ENCODE data around the gene CMIP. TPM values are rescaled to one million over a fixed set of nuclear protein-coding genes. Genes with fewer than 3 reads are reported as not detected.
A peak's percentile ranks its signal among the peaks of the same experiment; 100 is the strongest.

CMIP gene
- total RNA-seq, 4 donors from 2014 or later = 14.5 to 24.6 (median 21.0) TPM

DNA sequence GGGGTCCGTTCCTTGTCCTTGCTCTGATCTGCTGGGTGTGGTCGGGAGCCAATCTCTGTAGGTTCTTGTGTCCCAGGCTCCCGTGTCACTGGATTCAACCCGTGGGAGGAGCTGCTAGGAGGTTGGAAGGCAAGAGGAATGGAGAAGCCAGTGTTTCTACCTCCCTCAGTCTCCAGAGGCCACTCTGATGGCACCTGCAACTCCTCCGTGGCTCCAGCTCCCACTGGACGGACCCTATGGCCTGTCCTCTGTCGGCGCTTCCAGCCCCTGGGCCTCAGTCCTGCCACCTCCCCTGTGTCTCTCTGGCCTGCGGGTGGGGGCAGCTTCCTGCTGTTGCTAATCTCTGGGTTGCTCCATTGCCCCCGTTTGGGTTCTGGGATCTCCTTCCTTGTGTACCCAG is 71.1 kb downstream of the CMIP start:
- no peak for TF ChIP-seq EP300 (IDR thresholded peaks at IDR 0.05)
- TF ChIP-seq, protein P1, sequence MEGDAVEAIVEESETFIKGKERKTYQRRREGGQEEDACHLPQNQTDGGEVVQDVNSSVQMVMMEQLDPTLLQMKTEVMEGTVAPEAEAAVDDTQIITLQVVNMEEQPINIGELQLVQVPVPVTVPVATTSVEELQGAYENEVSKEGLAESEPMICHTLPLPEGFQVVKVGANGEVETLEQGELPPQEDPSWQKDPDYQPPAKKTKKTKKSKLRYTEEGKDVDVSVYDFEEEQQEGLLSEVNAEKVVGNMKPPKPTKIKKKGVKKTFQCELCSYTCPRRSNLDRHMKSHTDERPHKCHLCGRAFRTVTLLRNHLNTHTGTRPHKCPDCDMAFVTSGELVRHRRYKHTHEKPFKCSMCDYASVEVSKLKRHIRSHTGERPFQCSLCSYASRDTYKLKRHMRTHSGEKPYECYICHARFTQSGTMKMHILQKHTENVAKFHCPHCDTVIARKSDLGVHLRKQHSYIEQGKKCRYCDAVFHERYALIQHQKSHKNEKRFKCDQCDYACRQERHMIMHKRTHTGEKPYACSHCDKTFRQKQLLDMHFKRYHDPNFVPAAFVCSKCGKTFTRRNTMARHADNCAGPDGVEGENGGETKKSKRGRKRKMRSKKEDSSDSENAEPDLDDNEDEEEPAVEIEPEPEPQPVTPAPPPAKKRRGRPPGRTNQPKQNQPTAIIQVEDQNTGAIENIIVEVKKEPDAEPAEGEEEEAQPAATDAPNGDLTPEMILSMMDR (IDR thresholded peaks at IDR 0.05) = no peak
- no peak for TF ChIP-seq POLR2A (IDR thresholded peaks at IDR 0.05; ENCODE audit: low read depth)
- no peak for TF ChIP-seq POLR2AphosphoS5 (IDR thresholded peaks at IDR 0.05)
- intact Hi-C loops (cut with DNase I) = no loop called here
- H3K9me3 ChIP-seq = no peaks in the 10 kb centered on the region
- DNase-seq (ENCODE audit: extremely low spot score) = no peak
- WGBS = 79% methylated on average over 7 of the region's 10 CpGs
- no peak overlapping the region for H3K27ac ChIP-seq (replicated peaks in 1 of 4)
- H3K4me3 ChIP-seq = no peak overlapping the region
- no peaks in the 10 kb centered on the region for H3K36me3 ChIP-seq
- no peaks in the 10 kb centered on the region for H3K27me3 ChIP-seq
- H3K4me1 ChIP-seq = peaks cover 40 to 46% (median 43%) of the 10 kb centered on the region in 4 donors

DNA sequence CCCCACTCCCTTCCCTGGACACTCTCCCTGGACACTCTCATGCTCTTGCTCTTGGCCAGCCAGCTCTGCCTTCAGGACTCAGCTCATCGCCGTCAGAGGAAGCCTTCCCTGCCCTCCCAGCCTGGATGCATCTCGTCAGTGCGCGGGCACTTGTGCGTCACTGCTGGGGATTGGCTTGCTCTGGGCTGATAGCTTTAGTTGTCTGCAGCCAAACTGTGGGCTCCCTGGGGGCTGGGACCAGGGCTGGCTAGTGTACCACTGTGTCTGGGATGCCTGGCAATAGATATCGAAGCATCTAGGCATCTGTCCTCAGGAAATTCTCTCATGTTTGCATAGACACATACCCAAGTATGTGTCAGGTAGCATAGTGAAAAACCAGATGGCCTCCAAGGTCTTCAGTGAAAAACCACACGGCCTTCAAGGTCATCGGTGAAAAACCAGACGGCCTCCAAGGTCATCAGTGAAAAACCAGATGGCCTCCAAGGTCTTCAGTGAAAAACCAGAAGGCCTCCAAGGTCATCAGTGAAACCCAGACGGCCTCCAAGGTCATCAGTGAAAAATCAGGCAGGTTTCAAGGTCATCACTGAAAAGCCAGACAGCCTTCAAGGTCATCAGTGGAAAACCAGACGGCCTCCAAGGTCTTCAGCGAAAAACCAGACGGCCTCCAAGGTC is 72.0 kb downstream of the CMIP start:
- no peak for TF ChIP-seq POLR2AphosphoS5 (IDR thresholded peaks at IDR 0.05)
- TF ChIP-seq EP300 (IDR thresholded peaks at IDR 0.05) = no peak
- TF ChIP-seq POLR2A (IDR thresholded peaks at IDR 0.05; ENCODE audit: low read depth) = no peak
- TF ChIP-seq, protein P1 (IDR thresholded peaks at IDR 0.05) = no peak
- intact Hi-C loops (cut with DNase I) = no loop called here
- H3K27me3 ChIP-seq = no peaks in the 10 kb centered on the region
- H3K27ac ChIP-seq (replicated peaks in 1 of 4) = no peak overlapping the region
- no peaks in the 10 kb centered on the region for H3K9me3 ChIP-seq
- DNase-seq (ENCODE audit: extremely low spot score) = no peak
- H3K4me1 ChIP-seq = peaks cover 40 to 46% (median 43%) of the 10 kb centered on the region in 4 donors
- no peak overlapping the region for H3K4me3 ChIP-seq
- 85% methylated on average over 14 of the region's 14 CpGs for WGBS
- no peaks in the 10 kb centered on the region for H3K36me3 ChIP-seq

DNA sequence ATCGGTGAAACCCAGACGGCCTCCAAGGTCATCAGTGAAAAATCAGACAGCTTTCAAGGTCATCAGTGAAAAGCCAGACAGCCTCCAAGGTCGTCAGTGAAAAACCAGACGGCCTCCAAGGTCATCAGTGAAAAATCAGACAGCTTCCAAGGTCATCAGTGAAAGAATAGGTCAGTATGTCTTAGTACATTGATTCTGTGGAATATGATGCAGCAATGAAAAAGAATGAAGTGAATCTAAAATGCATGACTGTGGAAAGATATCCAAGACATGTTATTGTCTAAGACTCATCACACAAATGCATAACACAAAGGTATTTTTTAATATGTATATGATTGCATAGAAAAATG is 72.5 kb downstream of the CMIP start:
- no peak overlapping the region for H3K27ac ChIP-seq (replicated peaks in 1 of 4)
- H3K4me1 ChIP-seq = peaks cover 40 to 46% (median 43%) of the 10 kb centered on the region in 4 donors
- intact Hi-C loops (cut with DNase I) = no loop called here
- WGBS = 89% methylated on average over 4 of the region's 4 CpGs
- no peaks in the 10 kb centered on the region for H3K9me3 ChIP-seq
- H3K36me3 ChIP-seq = no peaks in the 10 kb centered on the region
- TF ChIP-seq, protein P1 (IDR thresholded peaks at IDR 0.05) = no peak
- TF ChIP-seq POLR2AphosphoS5 (IDR thresholded peaks at IDR 0.05) (no peak), POLR2A (IDR thresholded peaks at IDR 0.05; ENCODE audit: low read depth) (no peak), EP300 (IDR thresholded peaks at IDR 0.05) (no peak)
- no peak for DNase-seq (ENCODE audit: extremely low spot score)
- H3K27me3 ChIP-seq = no peaks in the 10 kb centered on the region
- H3K4me3 ChIP-seq = no peak overlapping the region

DNA sequence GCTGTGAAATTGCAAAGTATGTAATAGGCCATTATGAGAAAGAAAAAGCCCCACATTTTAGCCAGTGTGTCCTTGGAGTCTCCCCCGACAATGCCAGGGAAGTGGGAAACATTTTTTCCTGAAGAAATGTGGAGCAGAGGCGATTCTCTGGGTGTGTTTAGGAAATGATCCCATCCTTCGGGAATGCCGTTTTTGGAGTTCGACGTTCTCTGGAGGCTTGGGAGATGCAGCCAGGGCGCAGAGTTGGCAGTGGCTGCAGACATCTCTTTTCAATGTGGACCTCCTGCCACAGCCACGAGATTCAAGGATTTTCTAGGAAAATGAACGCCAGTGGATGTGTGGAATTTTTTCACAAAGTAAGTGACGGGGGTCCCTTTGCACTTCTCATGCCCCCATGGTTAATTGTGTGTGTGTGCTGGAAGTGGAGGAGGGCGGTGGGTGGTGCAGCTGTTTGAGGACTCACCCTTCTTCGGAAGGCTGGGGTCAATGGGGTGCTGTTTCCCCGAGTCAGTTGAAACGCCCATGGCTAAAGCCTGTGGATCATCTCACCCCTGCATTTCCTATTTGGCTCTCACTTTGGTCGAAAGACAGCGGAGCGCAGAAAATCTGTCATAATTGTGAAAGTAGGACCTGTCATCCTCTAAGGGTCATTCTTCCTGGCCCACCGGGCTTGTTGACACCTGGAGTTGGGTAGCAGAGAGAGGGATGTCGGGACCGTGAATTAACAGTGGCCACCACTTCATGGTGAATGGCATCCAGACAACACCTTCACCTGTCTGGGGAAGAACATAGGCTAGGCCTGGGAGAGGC is 73.2 kb downstream of the CMIP start:
- peak overlapping the region in 1 of 4 donors; percentile 27 for H3K27ac ChIP-seq (replicated peaks in 1 of 4)
- H3K4me3 ChIP-seq = no peak overlapping the region
- WGBS = 84% methylated on average over 19 of the region's 20 CpGs
- H3K4me1 ChIP-seq = peaks cover 37 to 44% (median 40%) of the 10 kb centered on the region in 4 donors
- TF ChIP-seq, protein P1 (IDR thresholded peaks at IDR 0.05) = no peak
- H3K27me3 ChIP-seq = no peaks in the 10 kb centered on the region
- no peaks in the 10 kb centered on the region for H3K9me3 ChIP-seq
- H3K36me3 ChIP-seq = no peaks in the 10 kb centered on the region
- intact Hi-C loops (cut with DNase I) = no loop called here
- no peak for DNase-seq (ENCODE audit: extremely low spot score)

Measured in esophagus muscularis mucosa (tissue), 4 donors.